ENCODE measurements around the gene UBE3C.
"Not testable (repeated sequence)": the region's sequence is repeated elsewhere in the genome, so short reads cannot be mapped to it uniquely, and the experiment has no call there.

The UBE3C gene

DNA sequence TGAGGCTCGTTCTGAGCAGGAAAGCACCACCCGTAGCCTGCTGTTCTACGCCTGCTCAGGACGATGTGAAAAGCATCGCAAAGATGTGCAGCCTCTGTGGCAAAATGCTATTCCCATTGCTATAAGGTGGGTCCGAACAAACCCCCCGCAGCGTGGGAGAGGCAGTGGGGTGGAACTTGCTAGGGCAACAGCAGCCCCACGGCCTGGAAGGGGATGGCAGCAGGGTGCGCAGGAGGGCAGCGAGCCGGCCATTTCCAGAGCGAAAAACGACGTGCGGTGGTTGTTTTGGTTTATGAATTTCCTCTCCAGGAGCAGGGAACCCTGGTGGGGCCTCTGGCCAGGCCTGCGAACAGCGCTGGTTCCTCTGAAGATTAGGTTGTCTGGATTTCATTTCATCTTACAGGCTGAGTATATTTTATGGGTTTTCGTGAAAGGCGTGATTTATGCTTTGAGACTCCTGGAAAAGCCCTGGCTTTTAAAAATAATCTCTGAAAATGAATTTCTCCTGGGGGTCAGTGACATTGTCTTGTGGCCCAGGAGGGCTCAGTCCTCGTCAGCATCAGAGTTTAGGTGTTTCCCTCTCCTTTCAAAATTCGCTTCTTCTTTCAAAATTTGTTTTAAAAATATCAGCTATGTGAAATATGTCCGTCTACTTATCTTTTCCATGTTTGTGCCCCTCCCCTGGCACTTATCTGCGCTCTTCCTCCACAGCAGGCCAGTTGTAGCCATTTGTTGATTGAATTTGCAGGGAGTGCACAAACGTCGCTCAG is 42.3 kb upstream of the UBE3C start:
- Histone ChIP-seq H3K27me3 (replicated peaks; ENCODE audit: insufficient read depth, low read length) (no peaks in the 10 kb centered on the region), H3K4me2 (ENCODE audit: low read depth, low read length) (no peak overlapping the region), H2AFZ (ENCODE audit: low read length) (no peak overlapping the region), H3F3A (ENCODE audit: insufficient read depth, low read length) (no peaks in the 10 kb centered on the region), H3K4me3 (ENCODE audit: low read length) (no peak overlapping the region), H3K9me2 (replicated peaks; ENCODE audit: insufficient read depth, low read length) (no peaks in the 10 kb centered on the region), H3K4me1 (ENCODE audit: low read length) (no peaks in the 10 kb centered on the region), H3K9ac (ENCODE audit: low read length) (no peak overlapping the region), H3K36me3 (replicated peaks; ENCODE audit: insufficient read depth, low read length) (no peaks in the 10 kb centered on the region), H3K79me2 (ENCODE audit: low read length) (no peaks in the 10 kb centered on the region), H3K27ac (ENCODE audit: low read length) (no peak overlapping the region), H4K20me1 (ENCODE audit: insufficient read depth, low read length) (no peaks in the 10 kb centered on the region), H3K9me3 (replicated peaks; ENCODE audit: insufficient read depth, low read length) (no peaks in the 10 kb centered on the region)
- DNase-seq, result no peak
- TF ChIP-seq, protein P1, sequence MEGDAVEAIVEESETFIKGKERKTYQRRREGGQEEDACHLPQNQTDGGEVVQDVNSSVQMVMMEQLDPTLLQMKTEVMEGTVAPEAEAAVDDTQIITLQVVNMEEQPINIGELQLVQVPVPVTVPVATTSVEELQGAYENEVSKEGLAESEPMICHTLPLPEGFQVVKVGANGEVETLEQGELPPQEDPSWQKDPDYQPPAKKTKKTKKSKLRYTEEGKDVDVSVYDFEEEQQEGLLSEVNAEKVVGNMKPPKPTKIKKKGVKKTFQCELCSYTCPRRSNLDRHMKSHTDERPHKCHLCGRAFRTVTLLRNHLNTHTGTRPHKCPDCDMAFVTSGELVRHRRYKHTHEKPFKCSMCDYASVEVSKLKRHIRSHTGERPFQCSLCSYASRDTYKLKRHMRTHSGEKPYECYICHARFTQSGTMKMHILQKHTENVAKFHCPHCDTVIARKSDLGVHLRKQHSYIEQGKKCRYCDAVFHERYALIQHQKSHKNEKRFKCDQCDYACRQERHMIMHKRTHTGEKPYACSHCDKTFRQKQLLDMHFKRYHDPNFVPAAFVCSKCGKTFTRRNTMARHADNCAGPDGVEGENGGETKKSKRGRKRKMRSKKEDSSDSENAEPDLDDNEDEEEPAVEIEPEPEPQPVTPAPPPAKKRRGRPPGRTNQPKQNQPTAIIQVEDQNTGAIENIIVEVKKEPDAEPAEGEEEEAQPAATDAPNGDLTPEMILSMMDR (IDR thresholded peaks at IDR 0.05; ENCODE audit: low read length), result no peak
- TF ChIP-seq EZH2 (optimal IDR thresholded peaks at IDR 0.05; ENCODE audit: low read depth, low read length), result no peak
- no peak for TF ChIP-seq EZH2phosphoT487 (IDR thresholded peaks at IDR 0.05; ENCODE audit: low read length)

GRCh38 chr7:157097056-157097329 is 41.7 kb upstream of the UBE3C start:
- Histone ChIP-seq H3K9me3 (replicated peaks; ENCODE audit: insufficient read depth, low read length) (no peaks in the 10 kb centered on the region), H3K27ac (ENCODE audit: low read length) (no peak overlapping the region), H2AFZ (ENCODE audit: low read length) (no peak overlapping the region), H3K36me3 (replicated peaks; ENCODE audit: insufficient read depth, low read length) (no peaks in the 10 kb centered on the region), H3K27me3 (replicated peaks; ENCODE audit: insufficient read depth, low read length) (no peaks in the 10 kb centered on the region), H3K4me1 (ENCODE audit: low read length) (no peaks in the 10 kb centered on the region), H3K9ac (ENCODE audit: low read length) (no peak overlapping the region), H3K4me2 (ENCODE audit: low read depth, low read length) (no peak overlapping the region), H3F3A (ENCODE audit: insufficient read depth, low read length) (no peaks in the 10 kb centered on the region), H3K9me2 (replicated peaks; ENCODE audit: insufficient read depth, low read length) (no peaks in the 10 kb centered on the region), H3K4me3 (ENCODE audit: low read length) (no peak overlapping the region), H3K79me2 (ENCODE audit: low read length) (no peaks in the 10 kb centered on the region), H4K20me1 (ENCODE audit: insufficient read depth, low read length) (no peaks in the 10 kb centered on the region)
- no peak for TF ChIP-seq EZH2phosphoT487 (IDR thresholded peaks at IDR 0.05; ENCODE audit: low read length)
- TF ChIP-seq EZH2 (optimal IDR thresholded peaks at IDR 0.05; ENCODE audit: low read depth, low read length), result no peak
- TF ChIP-seq, protein P1 (IDR thresholded peaks at IDR 0.05; ENCODE audit: low read length), result no peak
- DNase-seq, result no peak

DNA sequence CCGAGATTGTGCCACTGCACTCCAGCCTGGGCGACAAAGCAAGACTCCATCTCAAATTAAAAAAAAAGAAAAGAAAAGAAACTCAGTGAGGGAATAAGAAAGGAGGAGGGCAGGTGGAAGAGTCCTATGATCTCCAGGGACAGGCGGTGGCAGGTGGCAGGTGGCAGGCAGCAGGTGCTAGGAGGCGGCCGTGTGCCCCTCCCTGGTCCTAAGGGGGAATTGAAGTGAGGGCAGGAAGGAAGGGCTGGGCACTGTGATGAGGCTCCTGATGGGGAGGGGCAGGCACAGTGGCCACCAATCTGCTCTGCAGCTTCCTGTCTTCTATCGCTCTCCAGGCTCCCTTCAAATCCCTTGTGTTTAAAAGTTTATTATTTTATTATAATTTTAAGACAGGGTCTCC is 41.2 kb upstream of the UBE3C start:
- Histone ChIP-seq H3K79me2 (ENCODE audit: low read length) (no peaks in the 10 kb centered on the region), H3K9me3 (replicated peaks; ENCODE audit: insufficient read depth, low read length) (no peaks in the 10 kb centered on the region), H3K4me2 (ENCODE audit: low read depth, low read length) (no peak overlapping the region), H3K4me3 (ENCODE audit: low read length) (no peak overlapping the region), H3K36me3 (replicated peaks; ENCODE audit: insufficient read depth, low read length) (no peaks in the 10 kb centered on the region), H2AFZ (ENCODE audit: low read length) (no peak overlapping the region), H3K27ac (ENCODE audit: low read length) (no peak overlapping the region), H3K27me3 (replicated peaks; ENCODE audit: insufficient read depth, low read length) (no peaks in the 10 kb centered on the region), H3K4me1 (ENCODE audit: low read length) (no peaks in the 10 kb centered on the region), H3K9ac (ENCODE audit: low read length) (no peak overlapping the region), H3K9me2 (replicated peaks; ENCODE audit: insufficient read depth, low read length) (no peaks in the 10 kb centered on the region), H4K20me1 (ENCODE audit: insufficient read depth, low read length) (no peaks in the 10 kb centered on the region), H3F3A (ENCODE audit: insufficient read depth, low read length) (no peaks in the 10 kb centered on the region)
- DNase-seq, result no peak
- TF ChIP-seq, protein P1 (IDR thresholded peaks at IDR 0.05; ENCODE audit: low read length), result no peak
- TF ChIP-seq EZH2phosphoT487 (IDR thresholded peaks at IDR 0.05; ENCODE audit: low read length) (no peak), EZH2 (optimal IDR thresholded peaks at IDR 0.05; ENCODE audit: low read depth, low read length) (no peak)

- H3K79me2 ChIP-seq (ENCODE audit: low read length); H3K36me3 ChIP-seq (replicated peaks; ENCODE audit: insufficient read depth, low read length); H3K27ac ChIP-seq (ENCODE audit: low read length); H3K9me3 ChIP-seq (replicated peaks; ENCODE audit: insufficient read depth, low read length); H2AFZ ChIP-seq (ENCODE audit: low read length); H3K9ac ChIP-seq (ENCODE audit: low read length); H3F3A ChIP-seq (ENCODE audit: insufficient read depth, low read length); DNase-seq; H4K20me1 ChIP-seq (ENCODE audit: insufficient read depth, low read length); H3K4me1 ChIP-seq (ENCODE audit: low read length); H3K4me2 ChIP-seq (ENCODE audit: low read depth, low read length); H3K27me3 ChIP-seq (replicated peaks; ENCODE audit: insufficient read depth, low read length); H3K9me2 ChIP-seq (replicated peaks; ENCODE audit: insufficient read depth, low read length); H3K4me3 ChIP-seq (ENCODE audit: low read length): not testable (repeated sequence)
These were observed 38.7 kb upstream of the UBE3C start for GRCh38 chr7:157100005-157100404.

DNA sequence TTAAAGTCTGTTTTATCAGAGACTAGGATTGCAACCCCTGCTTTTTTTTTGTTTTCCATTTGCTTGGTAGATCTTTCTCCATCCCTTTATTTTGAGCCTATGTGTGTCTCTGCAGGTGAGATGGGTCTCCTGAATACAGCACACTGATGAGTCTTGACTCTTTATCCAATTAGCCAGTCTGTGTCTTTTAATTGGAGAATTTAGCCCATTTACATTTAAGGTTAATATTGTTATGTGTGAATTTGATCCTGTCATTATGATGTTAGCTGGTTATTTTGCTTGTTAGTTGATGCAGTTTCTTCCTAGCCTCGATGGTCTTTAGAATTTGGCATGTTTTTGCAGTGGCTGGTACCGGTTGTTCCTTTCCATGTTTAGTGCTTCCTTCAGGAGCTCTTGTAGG is 35.1 kb upstream of the UBE3C start:
- H4K20me1 ChIP-seq (ENCODE audit: insufficient read depth, low read length); DNase-seq; H3K36me3 ChIP-seq (replicated peaks; ENCODE audit: insufficient read depth, low read length); H2AFZ ChIP-seq (ENCODE audit: low read length); H3K4me3 ChIP-seq (ENCODE audit: low read length); H3K9me2 ChIP-seq (replicated peaks; ENCODE audit: insufficient read depth, low read length); H3K4me2 ChIP-seq (ENCODE audit: low read depth, low read length); H3K79me2 ChIP-seq (ENCODE audit: low read length); H3K9me3 ChIP-seq (replicated peaks; ENCODE audit: insufficient read depth, low read length); H3K4me1 ChIP-seq (ENCODE audit: low read length); H3K9ac ChIP-seq (ENCODE audit: low read length); H3K27me3 ChIP-seq (replicated peaks; ENCODE audit: insufficient read depth, low read length); H3K27ac ChIP-seq (ENCODE audit: low read length); H3F3A ChIP-seq (ENCODE audit: insufficient read depth, low read length): not testable (repeated sequence)

All from MM.1S (cell line).